ENCODE measurements around the gene BSDC1. TPM values are rescaled to one million over a fixed set of nuclear protein-coding genes. Genes with fewer than 3 reads are reported as not detected.

BSDC1 gene
- total and polyA plus RNA-seq, 2 of the 13 experiments (the other 11 are each of a cell fraction or from before 2014, with no cell fraction given): 40.3 to 64.2 TPM

- no peak for TF ChIP-seq ZNF142 (CRISPR knock-in tag; IDR thresholded peaks at IDR 0.05)
- TF ChIP-seq PAF1 (CRISPR knock-in tag; IDR thresholded peaks at IDR 0.05): peak; percentile 54; the same call in 1 of the 2 replicates
- no peak for TF ChIP-seq ZBTB8A (CRISPR knock-in tag; IDR thresholded peaks at IDR 0.05; ENCODE audit: borderline replicate concordance, low read depth)
- peak; percentile 53 for TF ChIP-seq POLR2G (IDR thresholded peaks at IDR 0.05; ENCODE audit: low read depth, low read length)
- peak; percentile 85 for TF ChIP-seq AGO2 (optimal IDR thresholded peaks at IDR 0.05; ENCODE audit: low read depth, low read length)
- TF ChIP-seq POLR2AphosphoS5 (IDR thresholded peaks at IDR 0.05; ENCODE audit: low read depth, low read length): peak; percentile 15; the same call in 1 of the 2 replicates
- no peak for TF ChIP-seq CREB1 (IDR thresholded peaks at IDR 0.05)
- TF ChIP-seq CREB1 (CRISPR knock-in tag; IDR thresholded peaks at IDR 0.05): no peak
- TF ChIP-seq ZMAT5 (CRISPR knock-in tag; IDR thresholded peaks at IDR 0.05; ENCODE audit: borderline replicate concordance, low read depth): no peak
- TF ChIP-seq KDM3A (CRISPR knock-in tag; IDR thresholded peaks at IDR 0.05; ENCODE audit: low read depth): no peak
- 0 out of 2 replicates have a peak, but pooled peaks have one; percentile 60 for TF ChIP-seq ZNF326 (CRISPR knock-in tag; IDR thresholded peaks at IDR 0.05; ENCODE audit: borderline replicate concordance)
- peak; percentile 53 for TF ChIP-seq POLR2A (IDR thresholded peaks at IDR 0.05; ENCODE audit: insufficient read depth in 1 of 2, low read depth in 2 of 2, low read length in 2 of 2)
- no peak for TF ChIP-seq ZGPAT (CRISPR knock-in tag; IDR thresholded peaks at IDR 0.05)
- no peak for TF ChIP-seq ZNF557 (CRISPR knock-in tag; IDR thresholded peaks at IDR 0.05)
- 0 out of 2 replicates have a peak, but pooled peaks have one; percentile 17 for TF ChIP-seq RARA (CRISPR knock-in tag; IDR thresholded peaks at IDR 0.05)
- no peak for TF ChIP-seq ZNF589 (CRISPR knock-in tag; conservative IDR thresholded peaks at IDR 0.05)
- no peak for TF ChIP-seq ZBTB1 (CRISPR knock-in tag; IDR thresholded peaks at IDR 0.05; ENCODE audit: borderline replicate concordance)
- TF ChIP-seq ZBTB7B (CRISPR knock-in tag; IDR thresholded peaks at IDR 0.05): no peak
- TF ChIP-seq MLLT10 (CRISPR knock-in tag; IDR thresholded peaks at IDR 0.05): no peak
- TF ChIP-seq MED1 (CRISPR knock-in tag; IDR thresholded peaks at IDR 0.05): no peak
- TF ChIP-seq LBX2 (CRISPR knock-in tag; IDR thresholded peaks at IDR 0.05; ENCODE audit: borderline replicate concordance): no peak
- no peak for TF ChIP-seq SP2 (CRISPR knock-in tag; IDR thresholded peaks at IDR 0.05)
- TF ChIP-seq ZBTB21 (CRISPR knock-in tag; IDR thresholded peaks at IDR 0.05): no peak
These were observed 61.8 kb downstream of the BSDC1 start (continued) for GRCh38 chr1:32332290-32333079.

All from HepG2 (cell line).